Activated T-cell treated with anti-CD3 and anti-CD28 coated beads for 1 hour (primary cell): Measurements from ENCODE around the gene KRT79.

Source experiments
- DNase-seq: peaks from one replicate; pipeline ENCODE4 v3.0.0-alpha.2; 2020; ENCODE audit warnings: low read depth

The KRT79 gene

DNA sequence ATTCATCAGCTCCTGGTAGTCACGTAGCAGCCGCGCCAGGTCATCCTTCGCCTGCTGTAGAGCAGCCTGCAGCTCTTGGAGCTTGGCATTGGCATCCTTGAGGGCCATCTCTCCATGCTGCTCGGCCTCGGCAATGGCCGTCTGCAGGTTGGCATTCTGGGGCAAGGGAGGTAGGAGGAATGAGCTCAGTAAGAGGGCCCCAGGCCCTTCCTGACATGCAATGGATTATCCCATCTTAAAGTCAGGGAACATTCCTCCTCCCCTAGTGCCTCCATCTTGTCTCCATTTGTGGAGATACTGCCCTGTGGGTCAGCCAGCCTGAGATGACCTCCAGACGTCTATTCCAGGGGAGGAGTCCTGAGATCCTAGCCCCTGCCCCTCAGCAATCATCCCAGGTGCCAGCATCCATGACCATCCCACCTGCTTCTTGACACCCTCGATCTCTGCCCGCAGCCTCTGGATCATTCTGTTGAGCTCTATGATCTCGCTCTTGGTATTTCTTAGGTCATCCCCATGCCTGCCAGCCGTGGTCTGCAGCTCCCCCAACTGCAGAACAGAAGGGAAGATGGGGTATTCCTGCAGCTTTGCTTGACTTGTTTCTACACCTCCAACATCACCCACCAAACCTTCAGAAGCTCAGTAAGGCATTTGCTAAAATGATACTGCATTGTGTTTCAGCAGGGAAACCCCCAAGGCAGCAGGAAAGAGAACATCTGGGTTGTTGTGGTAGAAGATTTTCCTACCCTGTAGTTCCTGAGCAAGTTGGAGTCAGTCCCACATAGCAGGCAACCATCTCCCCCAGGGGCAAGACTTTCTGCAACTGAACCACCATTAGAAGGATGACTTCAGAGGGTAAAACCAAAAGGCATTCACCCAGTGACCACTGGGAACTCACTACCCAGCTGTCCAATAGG is 42.6 kb downstream of the KRT79 start:
- DNase-seq = no peak

DNA sequence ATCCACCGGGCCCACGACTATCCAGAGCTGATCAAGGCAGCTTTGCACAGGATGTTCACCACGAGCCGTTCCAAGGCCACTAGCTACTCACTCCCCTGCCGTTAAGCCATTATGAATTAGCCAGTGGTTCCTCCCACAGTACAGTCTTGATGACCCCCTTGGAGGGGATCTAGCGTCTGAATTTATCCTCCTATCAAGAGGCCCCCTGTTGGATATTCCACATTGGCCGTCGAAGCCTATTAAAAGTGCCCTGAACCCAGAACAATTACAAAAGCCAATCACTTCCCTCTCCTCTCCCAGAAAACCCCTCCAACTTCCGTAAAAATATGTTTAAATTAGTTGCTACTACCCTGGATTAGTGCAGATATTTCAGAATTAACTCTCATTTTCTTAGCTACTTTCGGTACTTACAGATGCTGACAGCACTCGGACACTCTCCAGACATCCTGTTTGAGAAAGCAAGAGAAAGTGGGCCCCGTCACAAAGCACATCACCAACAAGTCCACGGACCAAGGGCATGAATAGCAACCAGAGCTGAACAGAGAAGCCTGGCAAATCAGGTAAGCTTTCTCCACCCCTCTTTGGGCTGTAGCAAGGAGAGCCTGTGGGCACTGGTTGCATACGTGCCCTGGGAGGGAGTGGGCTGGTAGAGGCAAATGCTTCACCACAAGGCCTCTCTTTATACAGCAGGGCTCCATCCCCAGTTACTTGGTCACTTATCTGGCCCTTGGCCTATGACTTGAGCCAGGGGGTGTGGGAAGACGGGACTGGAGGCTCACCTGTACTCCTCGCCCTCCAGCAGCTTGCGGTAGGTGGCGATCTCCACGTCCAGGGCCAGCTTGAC is 43.5 kb downstream of the KRT79 start:
- no peak for DNase-seq

- no peak for DNase-seq
These were observed 44.3 kb downstream of the KRT79 start for GRCh38 chr12:52789637-52790426.

- no peak for DNase-seq
These were observed 45.1 kb downstream of the KRT79 start for GRCh38 chr12:52788876-52789636.

DNA sequence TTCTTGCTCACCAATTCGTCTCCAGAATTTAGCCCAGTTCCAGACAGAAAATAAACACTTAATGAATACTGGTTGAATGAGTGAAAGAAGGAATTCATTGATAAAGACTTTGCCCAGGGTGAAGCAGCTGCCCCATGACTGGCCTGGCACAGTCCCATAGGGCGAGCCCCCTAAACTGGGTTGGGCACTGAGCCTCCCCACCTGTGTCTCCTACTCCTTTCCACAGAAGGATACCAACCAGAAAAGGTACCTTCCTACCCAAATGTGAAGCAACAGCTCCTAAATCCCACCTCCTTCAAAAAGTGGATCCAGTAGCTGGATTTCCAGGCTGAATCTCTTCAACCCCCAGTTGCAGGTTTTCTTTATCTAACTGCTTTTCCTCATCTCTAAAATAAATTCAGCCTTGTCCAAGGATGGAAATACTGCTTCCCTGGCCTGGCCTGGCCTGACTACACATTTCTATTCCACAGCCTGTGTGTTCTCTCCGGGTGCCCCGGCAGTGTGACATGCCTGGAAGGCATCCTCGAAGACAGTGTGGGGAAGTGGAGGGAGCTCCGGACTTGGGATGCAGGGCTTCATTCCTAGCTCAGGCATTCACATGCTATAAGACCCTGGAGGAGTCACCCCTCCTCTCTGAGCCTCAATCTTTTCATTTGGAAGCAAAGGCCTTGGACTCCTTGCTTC is 45.8 kb downstream of the KRT79 start:
- no peak for DNase-seq

- DNase-seq = no peak
These were observed 46.6 kb downstream of the KRT79 start for GRCh38 chr12:52787324-52788191.

- no peak for DNase-seq
These were observed 49.2 kb downstream of the KRT79 start for GRCh38 chr12:52784909-52785308.

- no peak for DNase-seq
These were observed 50.4 kb downstream of the KRT79 start for GRCh38 chr12:52783563-52784316.

- DNase-seq = no peak
These were observed 51.6 kb downstream of the KRT79 start for GRCh38 chr12:52782502-52782901.

- DNase-seq = no peak
These were observed 52.6 kb downstream of the KRT79 start for GRCh38 chr12:52781399-52782082.

- no peak for DNase-seq
These were observed 54.2 kb downstream of the KRT79 start for GRCh38 chr12:52779914-52780313.

DNA sequence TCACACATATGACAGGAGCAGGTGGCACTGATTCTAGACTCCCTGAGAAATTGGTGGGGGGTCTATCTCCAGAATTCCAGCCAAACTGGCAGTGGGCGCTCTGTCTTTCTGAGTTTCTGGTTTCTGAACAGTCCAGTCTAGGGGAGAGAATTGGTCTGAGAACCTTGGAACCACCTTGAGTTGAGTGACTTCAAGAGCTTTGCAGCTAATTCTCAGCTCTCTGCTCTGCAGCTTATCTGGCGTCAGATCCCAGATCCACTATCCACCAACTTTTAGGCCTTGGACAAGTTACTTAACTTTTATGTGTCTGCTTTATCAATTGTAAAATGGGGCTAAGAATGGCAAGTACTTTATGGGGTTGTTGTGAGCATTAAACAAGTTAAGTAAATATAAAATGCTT is 55.3 kb downstream of the KRT79 start:
- DNase-seq = no peak

DNA sequence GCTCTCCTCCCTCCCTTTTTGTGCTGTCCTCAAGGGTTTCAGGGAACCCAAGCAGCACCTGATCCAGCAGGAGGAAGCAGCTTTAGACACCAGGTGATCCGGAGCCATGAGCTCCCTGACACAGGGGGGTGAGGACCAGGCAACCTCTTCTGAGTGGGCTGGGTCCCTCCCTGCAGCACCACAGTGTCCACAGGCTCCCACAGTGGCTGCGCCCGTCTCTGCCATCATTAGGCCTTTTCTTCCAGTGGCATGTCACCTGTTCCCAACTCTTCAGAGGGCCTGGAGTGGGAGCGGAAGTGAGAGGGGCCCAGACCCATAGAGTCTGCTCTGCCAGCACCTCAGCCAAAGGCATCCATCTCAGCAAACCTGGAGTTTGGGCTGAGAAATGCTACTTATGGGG is 56.5 kb downstream of the KRT79 start:
- no peak for DNase-seq

DNA sequence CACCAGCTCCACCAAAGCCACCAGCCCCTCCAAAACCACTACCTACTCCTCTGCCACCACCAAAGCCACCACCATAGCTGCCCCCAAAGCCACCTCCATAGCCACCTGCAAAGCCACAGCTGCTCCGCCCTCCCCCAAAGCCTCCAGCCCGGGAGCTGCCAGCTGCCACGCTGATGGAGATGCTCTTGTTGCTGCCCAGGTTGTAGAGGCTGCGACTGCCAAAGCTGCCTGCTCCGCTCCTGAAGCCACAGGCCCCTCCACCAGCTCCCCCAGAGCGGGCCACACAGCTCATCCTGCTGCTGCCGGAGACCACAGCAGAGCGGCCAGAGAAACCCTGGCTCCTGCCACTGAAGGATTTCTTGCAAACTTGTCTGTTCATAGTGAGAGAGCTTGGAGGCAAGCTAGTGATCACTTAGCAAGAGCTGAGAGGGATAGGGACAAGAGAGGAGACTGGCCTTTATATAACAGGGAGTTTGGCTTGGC is 57.2 kb downstream of the KRT79 start, which contains the start of gene KRT76:
TSS of gene KRT76 (minus strand) at position 433 of the 483 bp plus-strand sequence. CDS start at position 379, 54 bp downstream.
- DNase-seq = no peak

GRCh38 chr12:52776435-52776834 is 57.7 kb downstream of the KRT79 start:
- no peak for DNase-seq

GRCh38 chr12:52774629-52775250 is 59.4 kb downstream of the KRT79 start:
- no peak for DNase-seq

GRCh38 chr12:52772772-52773171 is 61.3 kb downstream of the KRT79 start:
- DNase-seq = no peak

GRCh38 chr12:52772188-52772587 is 61.9 kb downstream of the KRT79 start:
- no peak for DNase-seq
